ENCODE measurements around the gene ASPN.
"Not testable (repeated sequence)": the region's sequence is repeated elsewhere in the genome, so short reads cannot be mapped to it uniquely, and the experiment has no call there.

The ASPN gene

DNA sequence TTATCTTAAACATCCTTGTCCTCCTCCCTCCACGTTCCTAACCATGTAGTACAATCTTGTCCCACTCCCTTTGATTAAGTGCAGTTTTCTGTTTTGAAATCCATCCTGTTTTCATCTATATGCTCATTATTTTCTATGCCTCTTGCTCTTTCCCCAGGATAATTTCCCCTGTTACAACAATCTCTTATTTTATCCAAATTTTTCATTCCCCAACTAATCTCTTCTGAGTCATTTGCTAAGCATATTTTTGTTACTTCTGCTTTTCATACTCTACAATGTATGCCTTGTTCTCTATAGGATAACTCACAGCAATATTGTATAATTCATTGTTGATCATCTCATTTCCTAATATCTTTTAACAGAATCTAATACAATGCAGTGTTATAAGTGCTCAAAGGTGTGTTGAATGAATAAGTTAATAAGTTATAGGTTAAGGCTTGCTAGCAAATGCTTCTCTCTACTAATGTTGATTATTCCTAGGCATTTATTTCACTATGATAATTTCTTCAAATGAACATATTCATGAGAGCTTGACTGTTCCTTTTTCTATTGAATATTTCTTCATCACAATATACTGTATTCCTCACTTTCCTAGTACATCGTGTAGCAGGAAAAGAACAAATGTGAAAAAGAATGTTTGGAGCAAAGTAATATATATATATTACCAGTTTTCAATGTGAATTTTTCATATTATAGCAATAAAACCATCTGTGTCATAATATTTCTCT is 59.5 kb downstream of the ASPN start:
- ChIA-PET CTCF (no interaction called here), POLR2A (no interaction called here)
- DNase-seq (ENCODE audit: extremely low spot score): no peak
- TF ChIP-seq L3MBTL2 (conservative IDR thresholded peaks at IDR 0.05) (no peak), FOXM1 (IDR thresholded peaks at IDR 0.05; ENCODE audit: borderline replicate concordance) (no peak), HDGF (IDR thresholded peaks at IDR 0.05; ENCODE audit: borderline replicate concordance) (no peak), CTBP1 (IDR thresholded peaks at IDR 0.05; ENCODE audit: borderline replicate concordance) (no peak), ZNF384 (IDR thresholded peaks at IDR 0.05) (no peak), NFRKB (IDR thresholded peaks at IDR 0.05) (no peak), SUZ12 (IDR thresholded peaks at IDR 0.05) (no peak), LEF1 (IDR thresholded peaks at IDR 0.05; ENCODE audit: borderline replicate concordance) (no peak), BHLHE40 (IDR thresholded peaks at IDR 0.05; ENCODE audit: borderline replicate concordance) (no peak), ELF4 (IDR thresholded peaks at IDR 0.05) (no peak), SP1 (IDR thresholded peaks at IDR 0.05) (no peak), FOXA1 (IDR thresholded peaks at IDR 0.05) (no peak), ARNT (IDR thresholded peaks at IDR 0.05) (no peak), FOXK2 (IDR thresholded peaks at IDR 0.05) (no peak), TARDBP (IDR thresholded peaks at IDR 0.05) (no peak)
- TF ChIP-seq, protein P1, sequence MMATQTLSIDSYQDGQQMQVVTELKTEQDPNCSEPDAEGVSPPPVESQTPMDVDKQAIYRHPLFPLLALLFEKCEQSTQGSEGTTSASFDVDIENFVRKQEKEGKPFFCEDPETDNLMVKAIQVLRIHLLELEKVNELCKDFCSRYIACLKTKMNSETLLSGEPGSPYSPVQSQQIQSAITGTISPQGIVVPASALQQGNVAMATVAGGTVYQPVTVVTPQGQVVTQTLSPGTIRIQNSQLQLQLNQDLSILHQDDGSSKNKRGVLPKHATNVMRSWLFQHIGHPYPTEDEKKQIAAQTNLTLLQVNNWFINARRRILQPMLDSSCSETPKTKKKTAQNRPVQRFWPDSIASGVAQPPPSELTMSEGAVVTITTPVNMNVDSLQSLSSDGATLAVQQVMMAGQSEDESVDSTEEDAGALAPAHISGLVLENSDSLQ (IDR thresholded peaks at IDR 0.05): no peak

- ChIA-PET CTCF (no interaction called here), POLR2A (no interaction called here)
- no peak for DNase-seq (ENCODE audit: extremely low spot score)
- no peak for TF ChIP-seq SUZ12 (IDR thresholded peaks at IDR 0.05)
- TF ChIP-seq FOXA1 (IDR thresholded peaks at IDR 0.05): no peak
- TF ChIP-seq HDGF (IDR thresholded peaks at IDR 0.05; ENCODE audit: borderline replicate concordance): no peak
- TF ChIP-seq ARNT (IDR thresholded peaks at IDR 0.05): no peak
- TF ChIP-seq ZNF384 (IDR thresholded peaks at IDR 0.05): no peak
- TF ChIP-seq SP1 (IDR thresholded peaks at IDR 0.05): no peak
These were observed 67.7 kb downstream of the ASPN start for GRCh38 chr9:92414566-92414965.

DNA sequence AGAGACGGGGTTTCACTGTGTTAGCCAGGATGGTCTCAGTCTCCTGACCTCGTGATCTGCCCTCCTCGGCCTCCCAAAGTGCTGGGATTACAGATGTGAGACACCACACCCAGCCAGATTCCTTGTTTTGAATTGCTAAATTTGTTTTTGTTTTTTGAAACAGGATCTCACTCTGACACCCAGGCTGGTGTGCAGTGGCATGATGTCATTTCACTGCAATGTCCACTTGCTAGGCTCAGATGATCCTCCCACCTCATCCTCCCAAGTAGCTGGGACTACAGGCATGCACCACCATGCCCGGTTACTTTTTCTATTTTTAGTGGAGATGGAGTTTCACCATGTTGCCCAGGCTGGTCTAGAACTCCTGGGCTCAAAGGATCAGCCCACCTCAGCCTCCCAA is 71.1 kb downstream of the ASPN start:
- POLR2A ChIA-PET; CTCF ChIA-PET; DNase-seq (ENCODE audit: extremely low spot score): not testable (repeated sequence)

DNA sequence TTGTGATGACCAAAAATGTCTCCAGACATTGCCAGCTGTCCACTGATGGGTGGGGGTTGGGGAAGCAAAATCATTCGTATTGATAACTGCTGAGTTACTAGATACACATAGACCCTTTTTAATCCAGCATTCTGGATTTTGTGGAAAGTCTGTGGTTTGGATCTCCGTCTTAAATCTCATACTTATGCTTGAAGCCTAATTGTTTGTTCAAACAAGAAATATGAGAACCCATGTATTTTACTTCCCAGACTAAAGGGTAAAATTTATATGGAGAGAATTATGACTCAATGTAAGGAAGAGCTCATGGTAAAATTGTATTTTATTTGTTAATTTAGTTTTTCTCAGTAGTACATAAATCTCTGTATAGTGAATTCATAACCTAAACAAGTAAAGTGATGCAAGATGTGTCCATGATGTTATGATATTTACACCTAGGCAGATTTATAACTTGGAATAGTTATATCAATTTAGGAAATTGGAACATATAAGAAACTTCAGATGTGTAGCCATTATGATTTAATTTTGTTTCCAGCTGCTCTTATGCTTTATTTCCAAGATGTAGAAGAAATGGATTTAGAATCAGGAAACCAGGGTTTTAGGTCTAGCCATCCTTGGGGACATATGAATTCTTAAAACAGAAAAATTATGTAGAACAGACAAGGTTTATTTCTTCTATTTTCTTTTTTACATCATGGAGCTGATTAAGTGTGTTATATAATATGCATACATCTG is 73.4 kb downstream of the ASPN start:
- no peak for TF ChIP-seq ARNT (IDR thresholded peaks at IDR 0.05)
- no peak for TF ChIP-seq BHLHE40 (IDR thresholded peaks at IDR 0.05; ENCODE audit: borderline replicate concordance)
- TF ChIP-seq FOXA1 (IDR thresholded peaks at IDR 0.05): no peak
- TF ChIP-seq TARDBP (IDR thresholded peaks at IDR 0.05): no peak
- TF ChIP-seq SP1 (IDR thresholded peaks at IDR 0.05): no peak
- TF ChIP-seq FOXK2 (IDR thresholded peaks at IDR 0.05): no peak
- TF ChIP-seq HDGF (IDR thresholded peaks at IDR 0.05; ENCODE audit: borderline replicate concordance): no peak
- no peak for TF ChIP-seq L3MBTL2 (conservative IDR thresholded peaks at IDR 0.05)
- TF ChIP-seq FOXM1 (IDR thresholded peaks at IDR 0.05; ENCODE audit: borderline replicate concordance): no peak
- TF ChIP-seq, protein P1 (IDR thresholded peaks at IDR 0.05): no peak
- no peak for TF ChIP-seq NFRKB (IDR thresholded peaks at IDR 0.05)
- no peak for TF ChIP-seq ZNF384 (IDR thresholded peaks at IDR 0.05)
- no peak for TF ChIP-seq SUZ12 (IDR thresholded peaks at IDR 0.05)
- TF ChIP-seq LEF1 (IDR thresholded peaks at IDR 0.05; ENCODE audit: borderline replicate concordance): no peak
- TF ChIP-seq CTBP1 (IDR thresholded peaks at IDR 0.05; ENCODE audit: borderline replicate concordance): no peak
- TF ChIP-seq ELF4 (IDR thresholded peaks at IDR 0.05): no peak
- POLR2A ChIA-PET: no interaction called here
- CTCF ChIA-PET: interaction anchor here (1.0 kb wide), 1 partner anchor 30 kb away, joined by 3 read pairs; no protein-coding TSS in a partner anchor
- DNase-seq (ENCODE audit: extremely low spot score): no peak

DNA sequence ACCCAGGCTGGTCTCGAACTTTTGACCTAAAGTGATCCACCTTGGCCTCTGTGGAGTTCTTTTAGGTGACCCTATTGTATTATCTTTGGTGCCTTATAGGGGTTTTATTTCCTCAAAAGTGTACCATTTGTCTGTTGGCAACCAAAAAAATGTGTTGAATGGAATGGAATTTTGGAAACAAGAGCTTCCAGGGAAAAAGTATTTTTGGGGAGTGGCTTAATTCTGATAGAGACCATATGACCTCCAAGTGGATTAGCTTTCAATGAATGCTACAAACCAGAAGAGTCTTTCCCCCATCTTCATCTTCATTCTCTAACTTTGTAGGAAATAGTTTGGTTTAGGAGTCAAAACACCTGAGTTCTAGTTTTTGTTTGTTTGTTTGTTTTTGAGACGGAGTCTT is 74.5 kb downstream of the ASPN start:
- ChIA-PET CTCF (interaction anchor here (1.0 kb wide), 1 partner anchor 31 kb away, joined by 3 read pairs; no protein-coding TSS in a partner anchor), POLR2A (no interaction called here)
- DNase-seq (ENCODE audit: extremely low spot score): no peak
- TF ChIP-seq FOXM1 (IDR thresholded peaks at IDR 0.05; ENCODE audit: borderline replicate concordance): no peak
- no peak for TF ChIP-seq FOXK2 (IDR thresholded peaks at IDR 0.05)
- no peak for TF ChIP-seq CTBP1 (IDR thresholded peaks at IDR 0.05; ENCODE audit: borderline replicate concordance)
- TF ChIP-seq LEF1 (IDR thresholded peaks at IDR 0.05; ENCODE audit: borderline replicate concordance): no peak
- no peak for TF ChIP-seq ZNF384 (IDR thresholded peaks at IDR 0.05)
- no peak for TF ChIP-seq L3MBTL2 (conservative IDR thresholded peaks at IDR 0.05)
- TF ChIP-seq, protein P1 (IDR thresholded peaks at IDR 0.05): no peak
- no peak for TF ChIP-seq SP1 (IDR thresholded peaks at IDR 0.05)
- TF ChIP-seq NFRKB (IDR thresholded peaks at IDR 0.05): no peak
- TF ChIP-seq SUZ12 (IDR thresholded peaks at IDR 0.05): no peak
- no peak for TF ChIP-seq BHLHE40 (IDR thresholded peaks at IDR 0.05; ENCODE audit: borderline replicate concordance)
- no peak for TF ChIP-seq TARDBP (IDR thresholded peaks at IDR 0.05)

- TF ChIP-seq ZNF384 (IDR thresholded peaks at IDR 0.05): no peak
- TF ChIP-seq CTBP1 (IDR thresholded peaks at IDR 0.05; ENCODE audit: borderline replicate concordance): no peak
- no peak for TF ChIP-seq LEF1 (IDR thresholded peaks at IDR 0.05; ENCODE audit: borderline replicate concordance)
- no peak for TF ChIP-seq BHLHE40 (IDR thresholded peaks at IDR 0.05; ENCODE audit: borderline replicate concordance)
- TF ChIP-seq ARNT (IDR thresholded peaks at IDR 0.05): no peak
- TF ChIP-seq FOXK2 (IDR thresholded peaks at IDR 0.05): no peak
- no peak for TF ChIP-seq L3MBTL2 (conservative IDR thresholded peaks at IDR 0.05)
- no peak for TF ChIP-seq HDGF (IDR thresholded peaks at IDR 0.05; ENCODE audit: borderline replicate concordance)
- no peak for TF ChIP-seq NFRKB (IDR thresholded peaks at IDR 0.05)
- TF ChIP-seq SP1 (IDR thresholded peaks at IDR 0.05): no peak
- TF ChIP-seq FOXA1 (IDR thresholded peaks at IDR 0.05): no peak
- TF ChIP-seq, protein P1 (IDR thresholded peaks at IDR 0.05): no peak
- no peak for TF ChIP-seq SUZ12 (IDR thresholded peaks at IDR 0.05)
- no peak for TF ChIP-seq ELF4 (IDR thresholded peaks at IDR 0.05)
- no peak for TF ChIP-seq FOXM1 (IDR thresholded peaks at IDR 0.05; ENCODE audit: borderline replicate concordance)
- TF ChIP-seq TARDBP (IDR thresholded peaks at IDR 0.05): no peak
- ChIA-PET CTCF (no interaction called here), POLR2A (no interaction called here)
- no peak for DNase-seq (ENCODE audit: extremely low spot score)
These were observed 75.8 kb downstream of the ASPN start for GRCh38 chr9:92406477-92406876.
